K562 (cell line): ENCODE measurements around the gene PANK2. TPM values are rescaled to one million over a fixed set of nuclear protein-coding genes. Genes with fewer than 3 reads are reported as not detected.
A peak's percentile ranks its signal among the peaks of the same experiment; 100 is the strongest.

Experiments used
- ATAC-seq: fragments of 200-7000 bp; cut with Tn5 transposase; 3 replicates; pipeline ENCODE4 v1.9.1; 2020; ENCODE audit warnings: moderate library complexity
- BruUV-seq: library from RNA; stranded (reverse); fragments of 400-500 nt; replicated peaks from 2 replicates; lab custom pipeline; 2021; lab: Mats Ljungman, UMichigan
- CTCF ChIA-PET: fragments of 300-600 bp; formaldehyde crosslinking; extraction: SDS; loops from one replicate; lab custom pipeline; 2021; ENCODE audit warnings: low intra/inter-chr PET ratio; lab: Yijun Ruan, JAX
- POLR2A ChIA-PET: fragments of 300-600, 350-650 bp; sonication (Branson Sonifier 250); formaldehyde crosslinking; extraction: SDS; loops from one replicate; lab custom pipeline; 2021; ENCODE audit warnings: antibody characterized with exemption, inconsistent platforms; lab: Yijun Ruan, JAX
- DNase-seq, 4 experiments: peaks; one replicate each; pipeline versions ENCODE4 v3.0.0 to v3.0.0-alpha.2; 2011 to 2018; ENCODE audit warnings: low spot score in 3 of 4, mixed read lengths in 3 of 4; ENCODE audit errors: extremely low read depth in 1 of 4
- FAIRE-seq: peaks from 2 replicates; lab custom pipeline; 2011; peaks lifted over from hg19 to GRCh38; lab: Jason Lieb, UNC
- H2AFZ ChIP-seq: 2 replicates; pipeline ENCODE4 v1.6.0; 2011; ENCODE audit warnings: low read depth, low read length, control low read depth, inconsistent platforms
- H3K27ac ChIP-seq: fragments of 200-600 bp; 3 replicates; pipeline ENCODE4 v1.8.0; 2011; ENCODE audit warnings: low read depth, mild to moderate bottlenecking, control low read depth, inconsistent platforms, low read length, moderate library complexity, mixed read lengths; ENCODE audit errors: extremely low read depth
- H3K27me3 ChIP-seq, 2 experiments: fragments of 300-600 bp in 1 of 2; 2 replicates in 1 of 2; 3 replicates in 1 of 2; pipeline versions ENCODE4 v1.6.0 to v1.8.0; 2011; ENCODE audit warnings: inconsistent platforms in 2 of 2, low read length in 2 of 2, mild to moderate bottlenecking in 1 of 2, mixed read lengths in 1 of 2, moderate library complexity in 1 of 2; ENCODE audit not compliant: control insufficient read depth in 2 of 2, insufficient read depth in 2 of 2
- H3K36me3 ChIP-seq: fragments of 300-600 bp; 3 replicates; pipeline ENCODE4 v1.8.0; 2011; ENCODE audit warnings: mild to moderate bottlenecking, low read length, inconsistent platforms; ENCODE audit not compliant: control insufficient read depth, insufficient read depth
- H3K4me1 ChIP-seq, 2 experiments: fragments of 200-600 bp in 1 of 2; replicated peaks in 1 of 2; 2 replicates in 1 of 2; 3 replicates in 1 of 2; pipeline versions ENCODE4 v1.5.1 to v1.8.0; 2011; ENCODE audit warnings: inconsistent platforms in 2 of 2, low read length in 2 of 2, mild to moderate bottlenecking in 1 of 2, mixed read lengths in 1 of 2, moderate library complexity in 1 of 2; ENCODE audit not compliant: control insufficient read depth in 2 of 2, insufficient read depth in 2 of 2
- H3K4me2 ChIP-seq: 2 replicates; pipeline ENCODE4 v1.6.1; 2011; ENCODE audit warnings: low read length, control low read depth, inconsistent platforms, mixed read lengths; ENCODE audit not compliant: insufficient read depth
- H3K4me3 ChIP-seq: fragments of 200-600 bp; sonication (generic), shearing (Covaris generic); 2 replicates; pipeline ENCODE4 v1.5.1; 2016; ENCODE audit warnings: control low read depth, inconsistent platforms
- H3K79me2 ChIP-seq: fragments of 200-600 bp; 3 replicates; pipeline ENCODE4 v1.8.0; 2011; ENCODE audit warnings: low read length, inconsistent platforms; ENCODE audit not compliant: control insufficient read depth, insufficient read depth
- H3K9ac ChIP-seq, 2 experiments: 2 replicates each; pipeline versions ENCODE4 v1.6.0 to v1.6.1; 2011; ENCODE audit warnings: low read depth in 2 of 2, low read length in 2 of 2, control low read depth in 1 of 2, inconsistent platforms in 1 of 2, mild to moderate bottlenecking in 1 of 2, mixed read lengths in 1 of 2; ENCODE audit not compliant: insufficient read depth in 1 of 2
- H3K9me1 ChIP-seq: one replicate; pipeline ENCODE4 v1.6.0; 2011; ENCODE audit warnings: inconsistent platforms, mild to moderate bottlenecking, low read length, moderate library complexity; ENCODE audit not compliant: control insufficient read depth, insufficient read depth
- H3K9me3 ChIP-seq: replicated peaks from 2 replicates; pipeline ENCODE4 v1.5.1; 2011; ENCODE audit warnings: low read depth, low read length, inconsistent platforms; ENCODE audit not compliant: control insufficient read depth, insufficient read depth
- H4K20me1 ChIP-seq: replicated peaks from 2 replicates; pipeline ENCODE4 v1.6.1; 2011; ENCODE audit warnings: low read length, inconsistent platforms, mixed read lengths; ENCODE audit not compliant: control insufficient read depth, insufficient read depth
- C11orf30 ChIP-seq: fragments of 450-650 bp; IDR thresholded peaks from 2 replicates; pipeline ENCODE4 v1.6.1; 2016; ENCODE audit warnings: low read depth, mild to moderate bottlenecking
- CTCF ChIP-seq, 3 experiments: IDR thresholded peaks in 2 of 3; conservative IDR thresholded peaks in 1 of 3; 2 replicates each; pipeline ENCODE4 v1.5.1; 2011 to 2012; ENCODE audit warnings: low read length in 3 of 3, mild to moderate bottlenecking in 3 of 3, control low read depth in 2 of 3, improper control_type of control experiment in 1 of 3, inconsistent platforms in 1 of 3, low read depth in 1 of 3, mixed read lengths in 1 of 3, moderate library complexity in 1 of 3; ENCODE audit not compliant: insufficient read depth in 2 of 3
- EHMT2 ChIP-seq: fragments of 450-650 bp; IDR thresholded peaks from 2 replicates; pipeline ENCODE4 v1.6.1; 2018; ENCODE audit warnings: antibody characterized with exemption
- SMAD4 ChIP-seq: fragments of 250-450 bp; sonication (Bioruptor Pico); conservative IDR thresholded peaks from 2 replicates; pipeline ENCODE4 v1.8.0; 2021; ENCODE audit warnings: inconsistent platforms, mild to moderate bottlenecking, moderate library complexity
- U2AF1 ChIP-seq: fragments of 200-400 bp; formaldehyde crosslinking; optimal IDR thresholded peaks from 2 replicates; pipeline ENCODE3; 2017; ENCODE audit warnings: mild to moderate bottlenecking, low read depth, low read length, moderate library complexity
- ZNF282 ChIP-seq: sonication (generic); formaldehyde crosslinking; IDR thresholded peaks from 2 replicates; pipeline ENCODE4 v1.8.1; 2023; ENCODE audit warnings: missing genetic modification reagents
- WGBS: fragments of 100-300 bp; shearing (Covaris generic); methylation state at CpG from one replicate; pipeline ENCODE4 v1.1.6; 2016; ENCODE audit warnings: low coverage, mixed read lengths; ENCODE audit not compliant: insufficient coverage; ENCODE audit errors: missing lambda C conversion rate; 5-methylcytosine and 5-hydroxymethylcytosine counted together
- in situ Hi-C: fragments of 300-500 bp; cut with MboI; formaldehyde crosslinking; loops from 4 replicates; pipeline ENCODE4 v1.15.0; 2018; ENCODE audit warnings: inconsistent platforms, mixed read lengths
- intact Hi-C: fragments of 100-400 bp; cut with micrococcal nuclease; formaldehyde crosslinking; loops from 2 replicates; pipeline ENCODE4 v1.14.2; 2022
- polyA plus RNA-seq, 8 experiments: library from polyadenylated mRNA; depleted of rRNA in 4 of 8; stranded (reverse) in 5 of 8; unstranded in 3 of 8; fragments of >200 nt; fragmentation: Nextera tagmentation in 2 of 8; fragmentation: Illumina TruSeq in 1 of 8; extraction: Ambion mirVana in 2 of 8; extraction: Trizol in 1 of 8; gene quantifications; 2 replicates each; pipeline versions ENCODE4 v1.2.1 to v1.2.3, GENCODE V29; 2011 to 2014; ENCODE audit warnings: inconsistent platforms in 1 of 8, missing spikeins in 1 of 8
- total RNA-seq, 7 experiments: library from RNA; depleted of rRNA in 6 of 7; stranded (reverse); fragments of >200 nt in 6 of 7; fragmentation: Illumina TruSeq in 2 of 7; extraction: Trizol in 2 of 7; gene quantifications; 2 replicates each; pipeline versions ENCODE4 v1.2.1 to v1.2.3, GENCODE V29; 2011 to 2021; ENCODE audit warnings: low replicate concordance in 1 of 7

PANK2 gene
- total and polyA plus RNA-seq, 9 of the 15 experiments (the other 6 are each of a cell fraction or from before 2014, with no cell fraction given) = 14.9 to 43.5 (median 31.4) TPM

- no peaks in the 10 kb centered on the region for H3K9me3 ChIP-seq
- DNase-seq (peak in 2 of 4 experiments; percentile 9 to 10), ATAC-seq (no peak), FAIRE-seq (no peak)
- TF ChIP-seq C11orf30 (no peak), SMAD4 (CRISPR knock-in tag) (no peak), EHMT2 (no peak), U2AF1 (no peak), CTCF (IDR thresholded peaks at IDR 0.05 in 2 of 3, conservative IDR thresholded peaks at IDR 0.05 in 1 of 3; ENCODE audit: insufficient read depth in 2 of 3, low read depth in 1 of 3, low read length in 3 of 3) (0 out of 6 replicates have a peak, but pooled peaks of 2 of the 3 experiments have one; percentile 3 to 4), ZNF282 (no peak)
- in situ Hi-C loops (no loop called here), intact Hi-C loops (no loop called here)
- peaks cover 95% of the 10 kb centered on the region for H3K79me2 ChIP-seq
- peaks cover 35% of the 10 kb centered on the region; the same call in 2 of the 3 replicates for H3K36me3 ChIP-seq
- peaks cover 4% of the 10 kb centered on the region in 2 experiments; a peak in 2 of 5 replicates for H3K4me1 ChIP-seq
- BruUV-seq = no TSS peak
- H2AFZ ChIP-seq = no peak overlapping the region
- no peaks in the 10 kb centered on the region for H3K9me1 ChIP-seq
- peaks cover 5% of the 10 kb centered on the region for H4K20me1 ChIP-seq
- ChIA-PET POLR2A (interaction anchor here (0.9 kb wide), 1 partner anchor 43 kb away, joined by 4 read pairs; no protein-coding TSS in a partner anchor), CTCF (no interaction called here)
- no peak overlapping the region for H3K27ac ChIP-seq
- 77% methylated on average over 5 of the region's 5 CpGs for WGBS
- no peak overlapping the region for H3K4me3 ChIP-seq
- no peaks in the 10 kb centered on the region for H3K27me3 ChIP-seq
- H3K4me2 ChIP-seq = no peak overlapping the region
- no peak overlapping the region for H3K9ac ChIP-seq
Observed at GRCh38 chr20:3970016-3970415, 80.8 kb downstream of the PANK2 start.
